K562 (cell line): ENCODE measurements around the gene RUNX1. TPM values are rescaled to one million over a fixed set of nuclear protein-coding genes. Genes with fewer than 3 reads are reported as not detected.

ENCODE experiments used
- ADNP ChIP-seq: fragments of 200-800 bp; sonication (Bioruptor generic); IDR thresholded peaks from 2 replicates; pipeline ENCODE4 v1.6.1; 2016; ENCODE audit warnings: missing genetic modification characterization, missing compliant biosample characterization
- BRCA1 ChIP-seq, 2 experiments: fragments of 450-650 bp in 1 of 2; sonication (generic) in 1 of 2; formaldehyde crosslinking in 1 of 2; IDR thresholded peaks; 2 replicates each; pipeline versions ENCODE4 v1.5.0 to v1.6.1; 2017 to 2020; ENCODE audit warnings: mild to moderate bottlenecking in 1 of 2, missing genetic modification reagents in 1 of 2
- E2F4 ChIP-seq: sonication (generic); formaldehyde crosslinking; IDR thresholded peaks from 2 replicates; pipeline ENCODE4 v1.8.0; 2022; ENCODE audit warnings: mild to moderate bottlenecking, low read depth, missing genetic modification reagents
- ELF2 ChIP-seq: fragments of 250-450 bp; sonication (Bioruptor Pico); IDR thresholded peaks from 2 replicates; pipeline ENCODE4 v1.5.0; 2021; ENCODE audit warnings: mild to moderate bottlenecking
- ESRRB ChIP-seq: fragments of 250-450 bp; sonication (Bioruptor Pico); IDR thresholded peaks from 2 replicates; pipeline ENCODE4 v1.5.0; 2020; ENCODE audit warnings: mild to moderate bottlenecking, moderate library complexity, borderline replicate concordance
- ETV1 ChIP-seq: fragments of 450-650 bp; conservative IDR thresholded peaks from 2 replicates; pipeline ENCODE4 v1.6.1; 2016; ENCODE audit warnings: missing genetic modification characterization, control low read depth, low read depth, missing compliant biosample characterization
- ETV6 ChIP-seq, 3 experiments: fragments of 150-350 bp in 1 of 3; sonication (generic) in 1 of 3; formaldehyde crosslinking in 1 of 3; IDR thresholded peaks; 2 replicates each; pipeline versions ENCODE4 v1.6.1 to v1.8.0; 2014 to 2022; ENCODE audit warnings: borderline replicate concordance in 2 of 3, low read depth in 2 of 3, antibody characterized with exemption in 1 of 3, low read length in 1 of 3, mild to moderate bottlenecking in 1 of 3, missing genetic modification reagents in 1 of 3
- EZH2 ChIP-seq: IDR thresholded peaks from 2 replicates; pipeline ENCODE4 v1.6.1; 2012; ENCODE audit warnings: low read depth, mild to moderate bottlenecking, inconsistent platforms, low read length, borderline replicate concordance
- GATAD2A ChIP-seq: fragments of 450-650 bp; IDR thresholded peaks from 2 replicates; pipeline ENCODE4 v1.6.1; 2017
- IRF2 ChIP-seq: sonication (generic); formaldehyde crosslinking; IDR thresholded peaks from 2 replicates; pipeline ENCODE4 v1.8.1; 2022; ENCODE audit warnings: mild to moderate bottlenecking, missing genetic modification reagents
- KLF10 ChIP-seq: fragments of 250-450 bp; sonication (Bioruptor Pico); IDR thresholded peaks from 2 replicates; pipeline ENCODE4 v1.6.1; 2021; ENCODE audit warnings: matching md5 sums
- LARP7 ChIP-seq: fragments of 450-650 bp; IDR thresholded peaks from 2 replicates; pipeline ENCODE4 v1.6.1; 2016
- MAFK ChIP-seq: IDR thresholded peaks from 2 replicates; pipeline ENCODE4 v1.6.1; 2011; ENCODE audit warnings: low read length, improper control_type of control experiment
- NR2C1 ChIP-seq, 2 experiments: fragments of 450-650 bp; IDR thresholded peaks; 2 replicates each; pipeline ENCODE4 v1.6.1; 2017; ENCODE audit warnings: mild to moderate bottlenecking in 2 of 2, antibody characterized with exemption in 1 of 2, inconsistent platforms in 1 of 2, missing compliant biosample characterization in 1 of 2, missing genetic modification characterization in 1 of 2
- POLR3G ChIP-seq: IDR thresholded peaks from 2 replicates; pipeline ENCODE4 v1.6.1; 2011; ENCODE audit not compliant: insufficient read length, insufficient replicate concordance; ENCODE audit errors: extremely low read depth
- PPARD ChIP-seq: fragments of 250-450 bp; sonication (Bioruptor Pico); IDR thresholded peaks from 2 replicates; pipeline ENCODE4 v1.8.0; 2022; ENCODE audit warnings: inconsistent platforms, mild to moderate bottlenecking, moderate library complexity
- SIRT6 ChIP-seq: IDR thresholded peaks from one replicate; pipeline ENCODE4 v1.6.1; 2012; ENCODE audit warnings: low read depth, mild to moderate bottlenecking, control low read depth, inconsistent platforms, low read length, moderate library complexity
- XRCC5 ChIP-seq: fragments of 200-400 bp; formaldehyde crosslinking; IDR thresholded peaks from 2 replicates; pipeline ENCODE4 v1.6.1; 2017; ENCODE audit warnings: low read depth, mild to moderate bottlenecking, low read length
- ZNF224 ChIP-seq: sonication (generic); formaldehyde crosslinking; IDR thresholded peaks from 2 replicates; pipeline ENCODE4 v1.8.0; 2022; ENCODE audit warnings: mild to moderate bottlenecking, missing genetic modification reagents
- ZNF707 ChIP-seq: fragments of 250-450 bp; sonication (Bioruptor Pico); conservative IDR thresholded peaks from 2 replicates; pipeline ENCODE4 v1.8.0; 2022; ENCODE audit warnings: inconsistent platforms, mild to moderate bottlenecking, moderate library complexity
- ZNF77 ChIP-seq: fragments of 250-450 bp; sonication (Bioruptor Pico); IDR thresholded peaks from 2 replicates; pipeline ENCODE4 v1.5.0; 2020
- polyA plus RNA-seq, 8 experiments: library from polyadenylated mRNA; depleted of rRNA in 4 of 8; stranded (reverse) in 5 of 8; unstranded in 3 of 8; fragments of >200 nt; fragmentation: Nextera tagmentation in 2 of 8; fragmentation: Illumina TruSeq in 1 of 8; extraction: Ambion mirVana in 2 of 8; extraction: Trizol in 1 of 8; gene quantifications; 2 replicates each; pipeline versions ENCODE4 v1.2.1 to v1.2.3, GENCODE V29; 2011 to 2014; ENCODE audit warnings: inconsistent platforms in 1 of 8, missing spikeins in 1 of 8
- total RNA-seq, 7 experiments: library from RNA; depleted of rRNA in 6 of 7; stranded (reverse); fragments of >200 nt in 6 of 7; fragmentation: Illumina TruSeq in 2 of 7; extraction: Trizol in 2 of 7; gene quantifications; 2 replicates each; pipeline versions ENCODE4 v1.2.1 to v1.2.3, GENCODE V29; 2011 to 2021; ENCODE audit warnings: low replicate concordance in 1 of 7
- TF ChIP-seq, protein P1 (sequence below): fragments of 450-650 bp; IDR thresholded peaks from 2 replicates; pipeline ENCODE4 v1.7.1; 2018; ENCODE audit warnings: mild to moderate bottlenecking, low read depth; ENCODE audit not compliant: partially characterized antibody
- TF ChIP-seq, protein P2 (sequence below): fragments of 250-450 bp; sonication (Bioruptor Pico); IDR thresholded peaks from 2 replicates; pipeline ENCODE4 v1.4.0; 2020; ENCODE audit warnings: mild to moderate bottlenecking

RUNX1 gene
- total and polyA plus RNA-seq, 9 of the 15 experiments (the other 6 are each of a cell fraction or from before 2014, with no cell fraction given) = 2.2 to 68.6 (median 17.8) TPM

DNA sequence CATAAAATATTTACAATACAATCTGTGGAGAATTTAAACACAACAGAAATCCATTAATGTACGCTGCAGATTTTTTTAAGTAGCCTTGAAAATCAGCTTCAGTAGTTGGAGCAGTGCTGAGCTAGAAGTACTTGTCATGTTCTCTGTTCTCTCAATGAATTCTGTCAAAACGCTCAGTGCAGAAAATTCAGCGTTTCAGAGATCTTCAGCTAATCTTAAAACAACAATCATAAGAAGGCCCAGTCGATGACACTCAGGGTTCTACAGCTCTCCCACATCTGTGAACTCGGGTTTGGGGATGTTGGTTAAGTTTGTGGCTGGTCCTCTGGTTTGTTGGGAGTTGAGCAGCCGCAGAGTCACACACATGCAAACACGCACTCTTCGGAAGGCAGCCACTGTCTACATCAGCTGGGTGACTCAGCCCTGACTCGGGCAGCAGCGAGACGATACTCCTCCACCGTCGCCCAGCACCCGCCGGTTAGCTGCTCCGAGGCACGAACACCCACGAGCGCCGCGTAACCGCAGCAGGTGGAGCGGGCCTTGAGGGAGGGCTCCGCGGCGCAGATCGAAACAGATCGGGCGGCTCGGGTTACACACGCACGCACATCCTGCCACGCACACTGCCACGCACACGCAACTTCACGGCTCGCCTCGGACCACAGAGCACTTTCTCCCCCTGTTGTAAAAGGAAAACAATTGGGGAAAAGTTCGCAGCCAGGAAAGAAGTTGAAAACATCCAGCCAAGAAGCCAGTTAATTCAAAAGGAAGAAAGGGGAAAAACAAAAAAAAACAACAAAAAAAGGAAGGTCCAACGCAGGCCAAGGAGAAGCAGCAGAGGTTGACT is 161.2 kb downstream of the RUNX1 start (continued):
- no peak for TF ChIP-seq XRCC5
- TF ChIP-seq SIRT6 = no peak
- TF ChIP-seq ZNF224 (CRISPR knock-in tag) = no peak
- no peak for TF ChIP-seq ZNF707 (CRISPR knock-in tag)
- peak; percentile 69; the same call in 1 of the 2 replicates for TF ChIP-seq GATAD2A
- TF ChIP-seq IRF2 = no peak
- TF ChIP-seq PPARD (CRISPR knock-in tag) = no peak
- TF ChIP-seq, protein P1, sequence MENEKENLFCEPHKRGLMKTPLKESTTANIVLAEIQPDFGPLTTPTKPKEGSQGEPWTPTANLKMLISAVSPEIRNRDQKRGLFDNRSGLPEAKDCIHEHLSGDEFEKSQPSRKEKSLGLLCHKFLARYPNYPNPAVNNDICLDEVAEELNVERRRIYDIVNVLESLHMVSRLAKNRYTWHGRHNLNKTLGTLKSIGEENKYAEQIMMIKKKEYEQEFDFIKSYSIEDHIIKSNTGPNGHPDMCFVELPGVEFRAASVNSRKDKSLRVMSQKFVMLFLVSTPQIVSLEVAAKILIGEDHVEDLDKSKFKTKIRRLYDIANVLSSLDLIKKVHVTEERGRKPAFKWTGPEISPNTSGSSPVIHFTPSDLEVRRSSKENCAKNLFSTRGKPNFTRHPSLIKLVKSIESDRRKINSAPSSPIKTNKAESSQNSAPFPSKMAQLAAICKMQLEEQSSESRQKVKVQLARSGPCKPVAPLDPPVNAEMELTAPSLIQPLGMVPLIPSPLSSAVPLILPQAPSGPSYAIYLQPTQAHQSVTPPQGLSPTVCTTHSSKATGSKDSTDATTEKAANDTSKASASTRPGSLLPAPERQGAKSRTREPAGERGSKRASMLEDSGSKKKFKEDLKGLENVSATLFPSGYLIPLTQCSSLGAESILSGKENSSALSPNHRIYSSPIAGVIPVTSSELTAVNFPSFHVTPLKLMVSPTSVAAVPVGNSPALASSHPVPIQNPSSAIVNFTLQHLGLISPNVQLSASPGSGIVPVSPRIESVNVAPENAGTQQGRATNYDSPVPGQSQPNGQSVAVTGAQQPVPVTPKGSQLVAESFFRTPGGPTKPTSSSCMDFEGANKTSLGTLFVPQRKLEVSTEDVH = no peak
- TF ChIP-seq ESRRB = no peak
- no peak for TF ChIP-seq EZH2
- TF ChIP-seq, protein P2, sequence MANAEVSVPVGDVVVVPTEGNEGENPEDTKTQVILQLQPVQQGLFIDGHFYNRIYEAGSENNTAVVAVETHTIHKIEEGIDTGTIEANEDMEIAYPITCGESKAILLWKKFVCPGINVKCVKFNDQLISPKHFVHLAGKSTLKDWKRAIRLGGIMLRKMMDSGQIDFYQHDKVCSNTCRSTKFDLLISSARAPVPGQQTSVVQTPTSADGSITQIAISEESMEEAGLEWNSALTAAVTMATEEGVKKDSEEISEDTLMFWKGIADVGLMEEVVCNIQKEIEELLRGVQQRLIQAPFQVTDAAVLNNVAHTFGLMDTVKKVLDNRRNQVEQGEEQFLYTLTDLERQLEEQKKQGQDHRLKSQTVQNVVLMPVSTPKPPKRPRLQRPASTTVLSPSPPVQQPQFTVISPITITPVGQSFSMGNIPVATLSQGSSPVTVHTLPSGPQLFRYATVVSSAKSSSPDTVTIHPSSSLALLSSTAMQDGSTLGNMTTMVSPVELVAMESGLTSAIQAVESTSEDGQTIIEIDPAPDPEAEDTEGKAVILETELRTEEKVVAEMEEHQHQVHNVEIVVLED = peak; percentile 64
- TF ChIP-seq MAFK = peak; percentile 39; the same call in 1 of the 2 replicates
- TF ChIP-seq BRCA1 (IDR thresholded peaks at IDR 0.05) = no peak
- no peak for TF ChIP-seq BRCA1 (CRISPR knock-in tag; IDR thresholded peaks at IDR 0.05)
- TF ChIP-seq KLF10 = no peak
- peak; percentile 43; the same call in 1 of the 2 replicates for TF ChIP-seq E2F4 (CRISPR knock-in tag)
- TF ChIP-seq ELF2 (CRISPR knock-in tag) = no peak
- TF ChIP-seq ZNF77 (CRISPR knock-in tag) = no peak
- no peak for TF ChIP-seq ETV6 (IDR thresholded peaks at IDR 0.05; ENCODE audit: borderline replicate concordance in 1 of 2, low read depth in 2 of 2, low read length in 1 of 2)
- TF ChIP-seq ETV6 (CRISPR knock-in tag; IDR thresholded peaks at IDR 0.05; ENCODE audit: borderline replicate concordance) = peak; percentile 24; the same call in 1 of the 2 replicates
- TF ChIP-seq NR2C1 (IDR thresholded peaks at IDR 0.05) = no peak
- no peak for TF ChIP-seq NR2C1 (tag; IDR thresholded peaks at IDR 0.05)
- TF ChIP-seq POLR3G = no peak
- TF ChIP-seq ADNP (tag) = no peak
- TF ChIP-seq ETV1 (tag) = peak; percentile 53; the same call in 1 of the 2 replicates
- TF ChIP-seq LARP7 = peak; percentile 81; the same call in 1 of the 2 replicates
